BE2C (cell line): ENCODE data around the gene COX15. TPM values are rescaled to one million over a fixed set of nuclear protein-coding genes. Genes with fewer than 3 reads are reported as not detected.

ENCODE experiments used
- DNase-seq: peaks from one replicate; pipeline ENCODE4 v3.0.0-alpha.2; 2020
- H3K27me3 ChIP-seq: fragments of 250-450 bp; sonication (Bioruptor Pico); 2 replicates; pipeline ENCODE4 v1.5.1; 2020; ENCODE audit warnings: mild to moderate bottlenecking
- H3K36me3 ChIP-seq: fragments of 250-450 bp; sonication (Bioruptor Pico); 2 replicates; pipeline ENCODE4 v1.5.1; 2020; ENCODE audit warnings: mild to moderate bottlenecking
- H3K4me1 ChIP-seq: fragments of 250-450 bp; sonication (Bioruptor Pico); 2 replicates; pipeline ENCODE4 v1.5.1; 2020
- H3K4me3 ChIP-seq: 2 replicates; pipeline ENCODE4 v1.5.1; 2011; ENCODE audit warnings: low read depth, low read length
- H3K9me3 ChIP-seq: fragments of 250-450 bp; sonication (Bioruptor Pico); 2 replicates; pipeline ENCODE4 v1.5.1; 2020
- CTCF ChIP-seq: IDR thresholded peaks from 2 replicates; pipeline ENCODE4 v1.5.1; 2012; ENCODE audit warnings: mild to moderate bottlenecking, low read depth, low read length
- polyA plus RNA-seq: library from polyadenylated mRNA; unstranded; fragments of >200 nt; gene quantifications from one replicate; pipeline ENCODE4 v1.2.1, GENCODE V29; 2012; ENCODE audit warnings: low read depth, missing spikeins; ENCODE audit not compliant: insufficient read length, insufficient read depth

The COX15 gene
- 16.8 TPM for polyA plus RNA-seq

GRCh38 chr10:99732033-99732842, at the start of gene COX15, which contains the start of gene CUTC:
Gene COX15, minus strand, starts transcription at chr10:99732127. Its CDS starts 78 bp downstream, at chr10:99732049.
Gene CUTC, plus strand, starts transcription at chr10:99732234. Its CDS starts 115 bp downstream, at chr10:99732349.
- peak; percentile 31; the same call in 1 of the 2 replicates for TF ChIP-seq CTCF
- H3K4me3 ChIP-seq = peak within 1 kb of the TSS; percentile 100
- H3K27me3 ChIP-seq = no peaks in the 10 kb centered on the region
- H3K9me3 ChIP-seq = no peaks in the 10 kb centered on the region
- peak; percentile 97 for DNase-seq
- H3K36me3 ChIP-seq = peaks cover 12% of the 10 kb centered on the region
- H3K4me1 ChIP-seq = no peaks in the 10 kb centered on the region; the same call in 1 of the 2 replicates

GRCh38 chr10:99779335-99779734, 47.4 kb upstream of the COX15 start:
- Histone ChIP-seq H3K4me1 (peaks cover 7% of the 10 kb centered on the region), H3K27me3 (no peaks in the 10 kb centered on the region), H3K36me3 (no peaks in the 10 kb centered on the region), H3K4me3 (no peak overlapping the region), H3K9me3 (no peaks in the 10 kb centered on the region)
- no peak for DNase-seq
- TF ChIP-seq CTCF = no peak

GRCh38 chr10:99777918-99778714, 46.2 kb upstream of the COX15 start:
- no peak for TF ChIP-seq CTCF
- DNase-seq = no peak
- no peaks in the 10 kb centered on the region for H3K27me3 ChIP-seq
- no peaks in the 10 kb centered on the region for H3K36me3 ChIP-seq
- H3K9me3 ChIP-seq = no peaks in the 10 kb centered on the region
- H3K4me3 ChIP-seq = no peak overlapping the region
- peaks cover 7% of the 10 kb centered on the region for H3K4me1 ChIP-seq

GRCh38 chr10:99775850-99776249, 43.9 kb upstream of the COX15 start:
- TF ChIP-seq CTCF = no peak
- no peak overlapping the region for H3K4me3 ChIP-seq
- no peak for DNase-seq
- peaks cover 7% of the 10 kb centered on the region for H3K4me1 ChIP-seq
- H3K27me3 ChIP-seq = no peaks in the 10 kb centered on the region
- no peaks in the 10 kb centered on the region for H3K36me3 ChIP-seq
- no peaks in the 10 kb centered on the region for H3K9me3 ChIP-seq

- H3K36me3 ChIP-seq = no peaks in the 10 kb centered on the region
- H3K9me3 ChIP-seq = no peaks in the 10 kb centered on the region
- no peak for DNase-seq
- no peak for TF ChIP-seq CTCF
- no peaks in the 10 kb centered on the region for H3K27me3 ChIP-seq
- H3K4me3 ChIP-seq = no peak overlapping the region
- no peaks in the 10 kb centered on the region for H3K4me1 ChIP-seq
Observed at GRCh38 chr10:99770408-99771045, 38.6 kb upstream of the COX15 start.
